NCI-H460 (cell line): ENCODE data around the gene RND2. TPM values are rescaled to one million over a fixed set of nuclear protein-coding genes. Genes with fewer than 3 reads are reported as not detected.
A peak's percentile ranks its signal among the peaks of the same experiment; 100 is the strongest.
"Not testable (repeated sequence)": the region's sequence is repeated elsewhere in the genome, so short reads cannot be mapped to it uniquely, and the experiment has no call there.

Source experiments
- DNase-seq: peaks from one replicate; pipeline ENCODE4 v3.0.0-alpha.2; 2016; ENCODE audit warnings: low read depth; ENCODE audit errors: extremely low read depth
- total RNA-seq: library from RNA; depleted of rRNA; stranded (reverse); fragments of >200 nt; shearing (Covaris generic); gene quantifications from 2 replicates; pipeline ENCODE4 v1.2.3, GENCODE V29; 2014

The RND2 gene
- total RNA-seq, 1 experiment from 2014 or later = not detected

- DNase-seq = no peak
Observed at GRCh38 chr17:43025766-43026537, 921 bp downstream of the RND2 start.

- no peak for DNase-seq
Observed at GRCh38 chr17:43026595-43026994, 1.6 kb downstream of the RND2 start.

- no peak for DNase-seq
Observed at GRCh38 chr17:43027091-43028032, 2.3 kb downstream of the RND2 start.

- no peak for DNase-seq
Observed at GRCh38 chr17:43028221-43028861, 3.3 kb downstream of the RND2 start.

- no peak for DNase-seq
Observed at GRCh38 chr17:43030137-43030767, 5.2 kb downstream of the RND2 start.

- DNase-seq = no peak
Observed at GRCh38 chr17:43031666-43032065, 6.6 kb downstream of the RND2 start.

GRCh38 chr17:43033948-43034881 is 9.2 kb downstream of the RND2 start:
- no peak for DNase-seq

- DNase-seq = no peak
Observed at GRCh38 chr17:43034894-43035293, 9.9 kb downstream of the RND2 start.

- DNase-seq = no peak
Observed at GRCh38 chr17:43039646-43040045, 14.6 kb downstream of the RND2 start.

GRCh38 chr17:43040655-43041054 is 15.6 kb downstream of the RND2 start:
- no peak for DNase-seq

GRCh38 chr17:43042025-43042628 is 17.1 kb downstream of the RND2 start:
- no peak for DNase-seq

- no peak for DNase-seq
Observed at GRCh38 chr17:43043307-43043706, 18.3 kb downstream of the RND2 start.

GRCh38 chr17:43044024-43044423 is 19.0 kb downstream of the RND2 start:
- no peak for DNase-seq

GRCh38 chr17:43051969-43052368 is 26.9 kb downstream of the RND2 start:
- DNase-seq = no peak

- DNase-seq = not testable (repeated sequence)
Observed at GRCh38 chr17:43053008-43053407, 28.0 kb downstream of the RND2 start.

GRCh38 chr17:43056051-43056450 is 31.0 kb downstream of the RND2 start:
- DNase-seq = no peak

GRCh38 chr17:43062984-43063638 is 38.1 kb downstream of the RND2 start:
- DNase-seq = no peak

- DNase-seq = peak; percentile 2
Observed at GRCh38 chr17:43068570-43069367, 43.7 kb downstream of the RND2 start.
